Measurements from ENCODE around the gene IL3RA.
"Not testable (repeated sequence)": the region's sequence is repeated elsewhere in the genome, so short reads cannot be mapped to it uniquely, and the experiment has no call there.

IL3RA gene

GRCh38 chrX:1425381-1425780 lies 88.8 kb downstream of the IL3RA start:
- no peak for DNase-seq (ENCODE audit: low spot score)

- DNase-seq (ENCODE audit: low spot score) = not testable (repeated sequence)
Observed at GRCh38 chrX:1426321-1426720, 89.7 kb downstream of the IL3RA start.

DNA sequence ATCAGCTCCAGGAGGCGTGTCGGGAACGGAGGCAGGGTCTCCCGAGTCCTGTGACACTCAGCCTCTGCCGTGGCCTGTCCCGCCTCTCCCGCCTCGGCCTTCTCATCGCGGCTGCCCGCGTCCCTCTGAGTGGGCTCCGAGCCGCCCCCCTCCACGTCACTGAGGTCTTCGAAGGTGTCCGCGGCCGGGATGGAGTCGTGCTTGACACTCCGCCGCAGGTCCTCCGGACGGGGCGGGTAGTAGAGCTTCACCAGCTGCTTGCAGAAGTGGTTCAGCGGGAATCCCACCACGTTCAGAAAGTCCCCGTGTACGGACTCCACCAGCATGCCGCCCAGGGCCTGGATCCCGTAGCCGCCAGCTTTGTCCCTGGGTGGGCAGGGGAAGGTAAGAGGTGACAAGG lies 91.2 kb downstream of the IL3RA start:
- no peak for DNase-seq (ENCODE audit: low spot score)

- DNase-seq (ENCODE audit: low spot score) = no peak
Observed at GRCh38 chrX:1430451-1430850, 93.9 kb downstream of the IL3RA start.
